Measurements from ENCODE around the gene BMP2.

- TF ChIP-seq POLR2A (IDR thresholded peaks at IDR 0.05) = no peak
- no peak for TF ChIP-seq CTCF (IDR thresholded peaks at IDR 0.05)
Measured at GRCh38 chr20:6744805-6745204, 22.7 kb upstream of the BMP2 start.

Measured in body of pancreas (tissue), 4 donors.